ENCODE data around the gene TBC1D1. TPM values are rescaled to one million over a fixed set of nuclear protein-coding genes. Genes with fewer than 3 reads are reported as not detected.
"Not testable (repeated sequence)": the region's sequence is repeated elsewhere in the genome, so short reads cannot be mapped to it uniquely, and the experiment has no call there.

Gene TBC1D1
- total RNA-seq, 2 experiments from 2014 or later = 40.7 to 46.5 TPM

DNA sequence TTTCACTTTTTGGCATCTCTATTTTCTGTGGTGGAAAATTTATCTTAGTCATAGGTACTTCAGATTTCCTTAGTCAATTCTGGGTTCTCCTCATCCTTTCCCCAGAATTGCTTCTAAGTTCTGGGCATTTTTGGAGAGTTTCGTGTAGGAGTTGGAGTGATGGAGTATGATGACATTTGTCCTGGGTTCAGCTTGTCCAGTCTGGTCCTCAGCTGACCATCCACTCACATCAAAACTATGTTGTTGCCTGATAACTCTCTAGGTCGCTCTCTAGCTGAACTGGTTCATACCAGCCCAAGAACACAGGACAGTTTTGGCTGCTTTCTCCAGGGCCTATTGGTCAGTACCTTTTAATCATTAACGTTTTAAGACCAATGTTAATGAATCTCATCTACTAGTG, 82.6 kb downstream of the TBC1D1 start:
- ChIA-PET CTCF (no interaction called here), POLR2A (interaction anchor here (0.6 kb wide), 1 partner anchor 92 kb away, joined by 3 read pairs; no protein-coding TSS in a partner anchor)
- DNase-seq = no peak
- Mint-ChIP-seq H3K4me1 (ENCODE audit: low read depth) (peaks cover 34% of the 10 kb centered on the region), H3K27ac (no peak overlapping the region), H3K4me3 (no peak overlapping the region), H3K36me3 (ENCODE audit: low read depth) (peaks cover 5% of the 10 kb centered on the region), H3K27me3 (no peaks in the 10 kb centered on the region), H3K9me3 (no peaks in the 10 kb centered on the region)
- TF ChIP-seq, protein P1, sequence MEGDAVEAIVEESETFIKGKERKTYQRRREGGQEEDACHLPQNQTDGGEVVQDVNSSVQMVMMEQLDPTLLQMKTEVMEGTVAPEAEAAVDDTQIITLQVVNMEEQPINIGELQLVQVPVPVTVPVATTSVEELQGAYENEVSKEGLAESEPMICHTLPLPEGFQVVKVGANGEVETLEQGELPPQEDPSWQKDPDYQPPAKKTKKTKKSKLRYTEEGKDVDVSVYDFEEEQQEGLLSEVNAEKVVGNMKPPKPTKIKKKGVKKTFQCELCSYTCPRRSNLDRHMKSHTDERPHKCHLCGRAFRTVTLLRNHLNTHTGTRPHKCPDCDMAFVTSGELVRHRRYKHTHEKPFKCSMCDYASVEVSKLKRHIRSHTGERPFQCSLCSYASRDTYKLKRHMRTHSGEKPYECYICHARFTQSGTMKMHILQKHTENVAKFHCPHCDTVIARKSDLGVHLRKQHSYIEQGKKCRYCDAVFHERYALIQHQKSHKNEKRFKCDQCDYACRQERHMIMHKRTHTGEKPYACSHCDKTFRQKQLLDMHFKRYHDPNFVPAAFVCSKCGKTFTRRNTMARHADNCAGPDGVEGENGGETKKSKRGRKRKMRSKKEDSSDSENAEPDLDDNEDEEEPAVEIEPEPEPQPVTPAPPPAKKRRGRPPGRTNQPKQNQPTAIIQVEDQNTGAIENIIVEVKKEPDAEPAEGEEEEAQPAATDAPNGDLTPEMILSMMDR (IDR thresholded peaks at IDR 0.05) = no peak
- intact Hi-C loops (cut with DNase I, micrococcal nuclease) = loop anchor here (10.0 kb wide), 2 partner anchors 369 to 1381 kb away; no protein-coding TSS in a partner anchor
- Histone ChIP-seq H3K4me1 (ENCODE audit: insufficient read depth, low read length) (peaks cover 10% of the 10 kb centered on the region), H3K4me3 (ENCODE audit: low read length) (no peak overlapping the region), H3K36me3 (ENCODE audit: insufficient read depth, low read length) (peaks cover 2% of the 10 kb centered on the region), H3K9me3 (ENCODE audit: control insufficient read depth in 1 of 2, insufficient read depth in 1 of 2, low read length in 2 of 2) (no peaks in the 10 kb centered on the region), H3K27ac (ENCODE audit: low read depth in 1 of 2, low read length in 2 of 2) (no peak overlapping the region), H3K27me3 (ENCODE audit: control insufficient read depth in 1 of 2, insufficient read depth in 2 of 2, low read length in 2 of 2) (no peaks in the 10 kb centered on the region)
- ATAC-seq (ENCODE audit: poor library complexity) = no peak

DNA sequence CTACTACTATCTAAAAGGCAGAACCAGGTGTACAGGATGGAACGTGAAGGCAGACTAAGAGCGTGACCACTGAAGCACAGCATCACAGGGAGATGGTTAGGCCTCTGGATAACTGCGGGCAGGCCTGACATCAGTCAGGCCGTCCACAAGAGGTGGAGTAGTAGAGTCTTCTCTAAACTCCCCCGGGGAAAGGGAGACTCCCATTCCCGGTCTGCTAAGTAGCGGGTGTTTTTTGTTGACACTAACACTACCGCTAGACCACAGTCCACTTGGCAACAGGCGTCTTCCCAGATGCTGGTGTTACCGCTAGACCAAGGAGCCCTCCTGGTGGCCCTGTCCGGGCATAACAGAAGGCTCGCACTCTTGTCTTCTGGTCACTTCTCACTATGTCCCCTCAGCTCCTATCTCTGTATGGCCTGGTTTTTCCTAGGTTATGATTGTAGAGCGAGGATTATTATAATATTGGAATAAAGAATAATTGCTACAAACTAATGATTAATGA, 84.5 kb downstream of the TBC1D1 start:
- Mint-ChIP-seq H3K27ac (peak overlapping the region; percentile 78), H3K4me3 (peak overlapping the region; percentile 43)

GRCh38 chr4:37976507-37976906, 85.6 kb downstream of the TBC1D1 start:
- TF ChIP-seq, protein P1 (IDR thresholded peaks at IDR 0.05) = no peak
- peak overlapping the region; percentile 83 for H3K4me3 Mint-ChIP-seq
- no peaks in the 10 kb centered on the region for H3K9me3 Mint-ChIP-seq
- H3K4me1 ChIP-seq (ENCODE audit: insufficient read depth, low read length) = peaks cover 17% of the 10 kb centered on the region
- intact Hi-C loops (cut with DNase I, micrococcal nuclease) = loop anchor here (2.0 to 10.0 kb wide), 6 partner anchors 84 to 1378 kb away; partner anchors contain the start of genes PGM2 (in 2 of the 2), RELL1 (in 2 of the 2) and TBC1D1 (in 1 of the 2)
- no peaks in the 10 kb centered on the region for H3K27me3 Mint-ChIP-seq
- H3K27me3 ChIP-seq (ENCODE audit: control insufficient read depth in 1 of 2, insufficient read depth in 2 of 2, low read length in 2 of 2) = no peaks in the 10 kb centered on the region
- peak overlapping the region; percentile 78 for H3K27ac Mint-ChIP-seq
- POLR2A ChIA-PET = interaction anchor here (0.9 to 2.7 kb wide), 3 partner anchors 9 to 85 kb away, joined by 3 to 12 read pairs (median 4); partner anchors contain the start of gene TBC1D1
- H3K4me1 Mint-ChIP-seq (ENCODE audit: low read depth) = peaks cover 23% of the 10 kb centered on the region
- H3K9me3 ChIP-seq (ENCODE audit: control insufficient read depth in 1 of 2, insufficient read depth in 1 of 2, low read length in 2 of 2) = no peaks in the 10 kb centered on the region
- CTCF ChIA-PET = interaction anchor here (1.2 kb wide), 1 partner anchor 14 kb away, joined by 4 read pairs; no protein-coding TSS in a partner anchor
- no peak for DNase-seq
- no peak for ATAC-seq (ENCODE audit: poor library complexity)
- peak overlapping the region; percentile 46 to 61 for H3K27ac ChIP-seq (ENCODE audit: low read depth in 1 of 2, low read length in 2 of 2)
- H3K36me3 ChIP-seq (ENCODE audit: insufficient read depth, low read length) = no peaks in the 10 kb centered on the region
- H3K36me3 Mint-ChIP-seq (ENCODE audit: low read depth) = no peaks in the 10 kb centered on the region
- H3K4me3 ChIP-seq (ENCODE audit: low read length) = peak overlapping the region; percentile 48

More for the DNA sequence above, 84.5 kb downstream of the TBC1D1 start:
- H3K36me3 ChIP-seq (ENCODE audit: insufficient read depth, low read length); H3K27me3 ChIP-seq (ENCODE audit: control insufficient read depth in 1 of 2, insufficient read depth in 2 of 2, low read length in 2 of 2); H3K36me3 Mint-ChIP-seq (ENCODE audit: low read depth); H3K9me3 ChIP-seq (ENCODE audit: control insufficient read depth in 1 of 2, insufficient read depth in 1 of 2, low read length in 2 of 2); DNase-seq; ATAC-seq (ENCODE audit: poor library complexity); CTCF ChIA-PET; H3K9me3 Mint-ChIP-seq; H3K27ac ChIP-seq (ENCODE audit: low read depth in 1 of 2, low read length in 2 of 2); H3K27me3 Mint-ChIP-seq; H3K4me3 ChIP-seq (ENCODE audit: low read length): not testable (repeated sequence)
- intact Hi-C loops (cut with DNase I, micrococcal nuclease) = loop anchor here (5.0 to 10.0 kb wide), 5 partner anchors 83 to 1379 kb away; partner anchors contain the start of genes PGM2 (in 2 of the 2), RELL1 (in 1 of the 2) and TBC1D1 (in 1 of the 2)
- POLR2A ChIA-PET = interaction anchor here (0.6 kb wide), 1 partner anchor 50 kb away, joined by 3 read pairs; no protein-coding TSS in a partner anchor
- H3K4me1 Mint-ChIP-seq (ENCODE audit: low read depth) = peaks cover 25% of the 10 kb centered on the region
- H3K4me1 ChIP-seq (ENCODE audit: insufficient read depth, low read length) = peaks cover 17% of the 10 kb centered on the region

All from CD4-positive, alpha-beta T cell (primary cell).